Omental fat pad (tissue), 4 donors: Measurements from ENCODE around the gene PDE6H. TPM values are rescaled to one million over a fixed set of nuclear protein-coding genes. Genes with fewer than 3 reads are reported as not detected.

Experiments
- ATAC-seq: fragments of 150-250 bp; one replicate; pipeline ENCODE4 v1.9.1; 2016; ENCODE audit warnings: mild to moderate bottlenecking, moderate library complexity; ENCODE audit not compliant: low FRiP score
- DNase-seq: peaks from one replicate; pipeline ENCODE4 v3.0.0-alpha.2; 2019; ENCODE audit warnings: low spot score
- CTCF ChIP-seq, 3 donors: fragments of 450-650 bp; IDR thresholded peaks; one replicate each; pipeline ENCODE4 v1.5.1; 2016 to 2017; ENCODE audit warnings: antibody characterized with exemption in 3 of 3, mild to moderate bottlenecking in 3 of 3, moderate library complexity in 2 of 3
- total RNA-seq, 4 donors: library from RNA; depleted of rRNA; stranded (reverse); fragments of >200 nt; gene quantifications; one replicate each; pipeline ENCODE4 v1.1.0, GENCODE V29; 2016

The PDE6H gene
- total RNA-seq, 4 donors from 2014 or later, result not detected

GRCh38 chr12:14965221-14965620 lies 7.6 kb upstream of the PDE6H start:
- DNase-seq, result no peak
- no peak for TF ChIP-seq CTCF (IDR thresholded peaks at IDR 0.05)

GRCh38 chr12:14968478-14968877 lies 4.4 kb upstream of the PDE6H start:
- DNase-seq (no peak), ATAC-seq (no peak)
- no peak for TF ChIP-seq CTCF (IDR thresholded peaks at IDR 0.05)

More at GRCh38 chr12:14965221-14965620, 7.6 kb upstream of the PDE6H start:
- no peak for ATAC-seq

- ATAC-seq, result no peak
- DNase-seq, result no peak
- no peak for TF ChIP-seq CTCF (IDR thresholded peaks at IDR 0.05)
Measured at GRCh38 chr12:14970473-14970872, 2.4 kb upstream of the PDE6H start.

GRCh38 chr12:14974633-14975032 lies 1.8 kb downstream of the PDE6H start:
- DNase-seq (no peak), ATAC-seq (no peak)
- no peak for TF ChIP-seq CTCF (IDR thresholded peaks at IDR 0.05)

- ATAC-seq, result no peak
- DNase-seq, result no peak
- TF ChIP-seq CTCF (IDR thresholded peaks at IDR 0.05), result no peak
Measured at GRCh38 chr12:14975457-14975856, 2.6 kb downstream of the PDE6H start.

- no peak for TF ChIP-seq CTCF (IDR thresholded peaks at IDR 0.05)
- DNase-seq, result no peak
- ATAC-seq, result no peak
Measured at GRCh38 chr12:14976658-14977057, 3.8 kb downstream of the PDE6H start.

GRCh38 chr12:14979468-14979867 lies 6.6 kb downstream of the PDE6H start:
- no peak for DNase-seq
- ATAC-seq, result no peak
- TF ChIP-seq CTCF (IDR thresholded peaks at IDR 0.05), result no peak
